Memory B cell (primary cell): ENCODE measurements around the gene HSD17B3.
"Not testable (repeated sequence)": the region's sequence is repeated elsewhere in the genome, so short reads cannot be mapped to it uniquely, and the experiment has no call there.

Experiments used
- ATAC-seq: fragments of 150-1000 bp; cut with Tn5 transposase; 2 replicates; pipeline ENCODE4 v1.10.0; 2021; ENCODE audit warnings: low read depth, mild to moderate bottlenecking, moderate library complexity
- DNase-seq, 2 donors: peaks; one replicate each; pipeline ENCODE4 v3.0.0; 2022; ENCODE audit warnings: low spot score in 2 of 2
- H3K27ac Mint-ChIP-seq: one replicate; pipeline ENCODE4 v1.8.0; 2022; ENCODE audit warnings: mild to moderate bottlenecking, moderate library complexity, mixed read lengths
- H3K27me3 Mint-ChIP-seq: one replicate; pipeline ENCODE4 v1.8.0; 2022; ENCODE audit warnings: mixed read lengths
- H3K36me3 Mint-ChIP-seq: one replicate; pipeline ENCODE4 v1.8.0; 2022; ENCODE audit warnings: mild to moderate bottlenecking, mixed read lengths
- H3K4me1 Mint-ChIP-seq: one replicate; pipeline ENCODE4 v1.8.0; 2022; ENCODE audit warnings: mixed read lengths
- H3K4me3 Mint-ChIP-seq: one replicate; pipeline ENCODE4 v1.8.0; 2022; ENCODE audit warnings: mild to moderate bottlenecking, moderate library complexity, mixed read lengths
- H3K9me3 Mint-ChIP-seq: one replicate; pipeline ENCODE4 v1.8.0; 2022; ENCODE audit warnings: mixed read lengths

Gene HSD17B3

DNA sequence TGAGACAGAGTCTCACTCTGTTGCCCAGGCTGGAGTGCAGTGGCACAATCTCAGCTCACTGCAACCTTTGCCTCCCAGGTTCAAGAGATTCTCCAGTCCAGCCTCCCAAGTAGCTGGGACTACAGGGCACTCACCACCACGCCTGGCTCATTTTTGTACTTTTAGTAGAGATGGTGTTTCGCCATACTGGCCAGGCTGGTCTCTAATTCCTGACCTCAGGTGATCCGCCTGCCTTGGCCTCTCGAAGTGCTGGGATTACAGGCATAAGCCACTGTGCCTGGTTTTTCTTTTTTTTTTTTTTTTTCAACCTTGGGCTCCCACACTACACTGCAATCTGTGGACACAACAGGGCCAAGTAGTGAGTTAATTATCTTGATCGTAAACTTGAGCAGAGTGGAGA, 20.8 kb upstream of the HSD17B3 start:
- H3K4me3 Mint-ChIP-seq, H3K36me3 Mint-ChIP-seq, DNase-seq, H3K27me3 Mint-ChIP-seq, H3K9me3 Mint-ChIP-seq, ATAC-seq, H3K27ac Mint-ChIP-seq, H3K4me1 Mint-ChIP-seq: not testable (repeated sequence)

- not testable (repeated sequence) for ATAC-seq, H3K4me1 Mint-ChIP-seq, H3K27ac Mint-ChIP-seq, H3K4me3 Mint-ChIP-seq, H3K9me3 Mint-ChIP-seq, DNase-seq, H3K27me3 Mint-ChIP-seq, H3K36me3 Mint-ChIP-seq
Observed at GRCh38 chr9:96322210-96322609, 20.2 kb upstream of the HSD17B3 start.

DNA sequence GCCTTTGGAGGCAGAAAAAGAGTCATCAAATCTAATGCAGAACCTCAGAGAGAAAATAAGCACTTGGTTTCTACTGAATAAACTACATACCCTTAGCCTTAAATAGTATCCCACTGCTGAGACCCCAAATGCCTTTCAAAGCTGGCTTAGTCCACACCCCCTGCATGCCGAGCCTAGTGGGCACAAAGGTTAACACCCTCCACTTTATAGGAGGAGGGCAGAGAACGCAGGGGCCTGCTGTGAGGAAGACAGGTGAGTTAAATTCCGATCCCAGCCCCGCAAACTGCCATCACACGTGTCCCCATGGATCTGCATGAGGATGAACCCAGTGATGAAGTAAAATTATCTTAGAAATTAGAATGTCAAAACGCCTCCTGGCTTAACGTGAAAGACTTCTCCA, 19.5 kb upstream of the HSD17B3 start:
- H3K27ac Mint-ChIP-seq: no peak overlapping the region
- no peak for ATAC-seq
- H3K36me3 Mint-ChIP-seq: no peaks in the 10 kb centered on the region
- DNase-seq: no peak
- H3K27me3 Mint-ChIP-seq: no peaks in the 10 kb centered on the region
- H3K4me1 Mint-ChIP-seq: peaks cover 2% of the 10 kb centered on the region
- H3K9me3 Mint-ChIP-seq: no peaks in the 10 kb centered on the region
- H3K4me3 Mint-ChIP-seq: no peak overlapping the region

DNA sequence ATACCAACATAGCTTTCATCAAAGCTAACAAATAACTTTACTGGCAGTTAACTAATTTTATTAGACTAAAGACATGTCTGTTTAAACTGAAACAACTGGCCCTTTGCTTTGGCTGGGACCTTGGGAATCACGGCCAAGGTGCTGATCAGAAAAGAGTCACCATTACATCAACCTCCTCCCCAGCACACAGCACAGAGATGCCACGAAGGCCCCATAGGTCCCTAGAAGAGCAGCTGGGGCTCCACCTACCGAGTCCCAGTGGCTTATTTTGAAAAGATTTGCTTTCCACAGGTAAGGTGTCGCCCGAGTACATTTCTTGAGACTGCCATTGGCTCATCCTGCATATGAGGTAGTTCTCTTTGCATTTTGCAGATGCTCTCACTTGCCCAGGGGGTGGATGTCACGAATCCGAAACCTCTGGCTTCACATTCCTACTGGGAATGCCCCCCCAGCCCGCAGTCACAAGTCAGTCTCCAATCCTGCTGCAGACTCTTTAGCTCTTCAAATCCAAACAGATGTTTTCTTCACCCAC, 18.8 kb upstream of the HSD17B3 start:
- H3K4me1 Mint-ChIP-seq: peaks cover 2% of the 10 kb centered on the region
- H3K36me3 Mint-ChIP-seq: no peaks in the 10 kb centered on the region
- no peaks in the 10 kb centered on the region for H3K27me3 Mint-ChIP-seq
- no peaks in the 10 kb centered on the region for H3K9me3 Mint-ChIP-seq
- no peak overlapping the region for H3K4me3 Mint-ChIP-seq
- no peak for DNase-seq
- no peak for ATAC-seq
- H3K27ac Mint-ChIP-seq: no peak overlapping the region

- H3K4me3 Mint-ChIP-seq: no peak overlapping the region
- no peak for DNase-seq
- H3K36me3 Mint-ChIP-seq: no peaks in the 10 kb centered on the region
- H3K4me1 Mint-ChIP-seq: peaks cover 2% of the 10 kb centered on the region
- H3K27me3 Mint-ChIP-seq: no peaks in the 10 kb centered on the region
- ATAC-seq: no peak
- H3K9me3 Mint-ChIP-seq: no peaks in the 10 kb centered on the region
- no peak overlapping the region for H3K27ac Mint-ChIP-seq
Observed at GRCh38 chr9:96318921-96319565, 17.1 kb upstream of the HSD17B3 start.

GRCh38 chr9:96317335-96317980, 15.5 kb upstream of the HSD17B3 start:
- H3K36me3 Mint-ChIP-seq: peaks cover 3% of the 10 kb centered on the region
- no peak overlapping the region for H3K4me3 Mint-ChIP-seq
- H3K27ac Mint-ChIP-seq: no peak overlapping the region
- DNase-seq (peak; percentile 24 to 42), ATAC-seq (peak; percentile 62)
- peaks cover 2% of the 10 kb centered on the region for H3K4me1 Mint-ChIP-seq
- H3K9me3 Mint-ChIP-seq: no peaks in the 10 kb centered on the region
- H3K27me3 Mint-ChIP-seq: no peaks in the 10 kb centered on the region

- Mint-ChIP-seq H3K4me3 (no peak overlapping the region), H3K4me1 (no peaks in the 10 kb centered on the region), H3K27me3 (peaks cover 1% of the 10 kb centered on the region), H3K27ac (no peak overlapping the region), H3K9me3 (peaks cover 8% of the 10 kb centered on the region), H3K36me3 (peaks cover 4% of the 10 kb centered on the region)
- no peak for ATAC-seq
- no peak for DNase-seq
Observed at GRCh38 chr9:96309850-96310249, 7.9 kb upstream of the HSD17B3 start.

GRCh38 chr9:96306958-96307357, 5.0 kb upstream of the HSD17B3 start:
- H3K4me1 Mint-ChIP-seq, H3K27me3 Mint-ChIP-seq, H3K4me3 Mint-ChIP-seq, H3K36me3 Mint-ChIP-seq, H3K27ac Mint-ChIP-seq, DNase-seq, ATAC-seq: not testable (repeated sequence)
- peaks cover 10% of the 10 kb centered on the region for H3K9me3 Mint-ChIP-seq

GRCh38 chr9:96305171-96305570, 3.2 kb upstream of the HSD17B3 start:
- DNase-seq: no peak
- no peak for ATAC-seq
- Mint-ChIP-seq H3K4me3 (no peak overlapping the region), H3K27ac (no peak overlapping the region), H3K27me3 (peaks cover 1% of the 10 kb centered on the region), H3K9me3 (peaks cover 5% of the 10 kb centered on the region), H3K4me1 (no peaks in the 10 kb centered on the region), H3K36me3 (peaks cover 2% of the 10 kb centered on the region)

DNA sequence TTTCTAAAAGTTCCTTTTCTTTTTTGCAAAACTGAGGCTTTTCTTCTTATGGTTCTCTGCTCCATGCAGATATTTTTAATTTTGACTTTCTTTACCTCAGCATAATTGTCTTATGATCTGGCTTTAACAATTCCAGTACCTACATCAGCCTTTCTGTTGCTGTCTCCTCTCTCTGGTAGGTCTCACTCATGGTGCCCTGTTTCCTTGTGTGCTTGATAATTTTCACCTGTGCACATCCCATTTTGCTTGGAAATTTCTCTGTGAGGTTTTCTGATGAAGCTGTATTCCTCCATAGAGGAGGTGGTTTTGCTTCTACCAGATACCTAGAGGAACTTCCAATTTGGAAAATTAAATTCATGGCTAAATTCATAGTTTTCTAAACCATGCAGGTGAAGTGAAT, 2.3 kb upstream of the HSD17B3 start:
- no peaks in the 10 kb centered on the region for H3K4me1 Mint-ChIP-seq
- no peak overlapping the region for H3K27ac Mint-ChIP-seq
- ATAC-seq: no peak
- peaks cover 5% of the 10 kb centered on the region for H3K9me3 Mint-ChIP-seq
- H3K4me3 Mint-ChIP-seq: no peak overlapping the region
- no peak for DNase-seq
- H3K36me3 Mint-ChIP-seq: peaks cover 2% of the 10 kb centered on the region
- peaks cover 1% of the 10 kb centered on the region for H3K27me3 Mint-ChIP-seq

GRCh38 chr9:96299823-96300222, 2.2 kb downstream of the HSD17B3 start:
- peaks cover 5% of the 10 kb centered on the region for H3K27me3 Mint-ChIP-seq
- no peak overlapping the region for H3K27ac Mint-ChIP-seq
- ATAC-seq: no peak
- H3K4me3 Mint-ChIP-seq: no peak overlapping the region
- H3K4me1 Mint-ChIP-seq: no peaks in the 10 kb centered on the region
- H3K36me3 Mint-ChIP-seq: peaks cover 4% of the 10 kb centered on the region
- DNase-seq: no peak
- peaks cover 6% of the 10 kb centered on the region for H3K9me3 Mint-ChIP-seq

DNA sequence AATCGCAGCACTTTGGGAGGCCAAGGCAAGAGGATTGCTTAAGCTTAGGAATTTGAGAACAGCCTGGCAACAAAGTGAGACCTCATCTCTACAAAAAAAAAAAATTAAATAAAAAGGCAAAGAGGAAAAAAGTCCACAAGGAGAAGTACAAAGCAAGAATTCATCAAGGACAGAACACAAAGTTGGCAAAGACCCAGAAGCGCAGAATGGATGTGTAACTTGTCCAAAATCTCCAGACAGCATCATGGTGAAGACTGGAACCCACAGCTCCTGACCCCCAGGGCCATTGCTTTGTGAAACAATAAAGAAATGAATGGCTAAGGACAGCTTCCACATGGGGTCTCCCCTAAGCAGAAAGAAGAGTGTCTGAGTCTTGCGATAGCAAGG, 7.8 kb downstream of the HSD17B3 start:
- ATAC-seq: no peak
- no peak overlapping the region for H3K27ac Mint-ChIP-seq

GRCh38 chr9:96293498-96294158, 8.3 kb downstream of the HSD17B3 start:
- H3K4me1 Mint-ChIP-seq: no peaks in the 10 kb centered on the region
- no peak overlapping the region for H3K4me3 Mint-ChIP-seq
- ATAC-seq: no peak
- no peak overlapping the region for H3K27ac Mint-ChIP-seq
- DNase-seq: no peak
- H3K27me3 Mint-ChIP-seq: peaks cover 7% of the 10 kb centered on the region
- H3K9me3 Mint-ChIP-seq: peaks cover 4% of the 10 kb centered on the region
- peaks cover 2% of the 10 kb centered on the region for H3K36me3 Mint-ChIP-seq

More for the DNA sequence above, 7.8 kb downstream of the HSD17B3 start:
- Mint-ChIP-seq H3K27me3 (peaks cover 7% of the 10 kb centered on the region), H3K36me3 (peaks cover 2% of the 10 kb centered on the region), H3K4me3 (no peak overlapping the region), H3K9me3 (peaks cover 4% of the 10 kb centered on the region), H3K4me1 (no peaks in the 10 kb centered on the region)
- DNase-seq: no peak

DNA sequence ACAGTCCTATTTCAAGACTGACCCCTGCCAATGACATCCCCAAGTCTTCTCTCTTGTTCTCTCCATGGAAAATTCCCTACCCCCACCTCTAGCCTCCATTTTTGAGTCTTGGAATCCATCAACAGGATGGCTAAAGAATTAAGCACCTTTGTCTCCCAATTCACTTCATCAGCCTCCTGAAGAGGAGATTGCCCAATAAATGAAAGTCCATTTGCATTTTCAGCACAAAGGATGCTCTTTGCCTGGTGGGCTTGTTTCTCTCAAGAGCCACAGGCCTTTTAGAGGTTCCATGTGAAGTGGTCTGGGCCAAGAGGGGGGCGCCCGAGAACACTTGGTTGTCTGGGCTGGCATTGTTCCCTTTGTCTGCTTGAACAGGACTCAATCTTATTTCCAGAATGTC, 12.6 kb downstream of the HSD17B3 start:
- Mint-ChIP-seq H3K4me3 (no peak overlapping the region), H3K27me3 (peaks cover 2% of the 10 kb centered on the region), H3K9me3 (peaks cover 3% of the 10 kb centered on the region), H3K36me3 (no peaks in the 10 kb centered on the region), H3K27ac (no peak overlapping the region), H3K4me1 (no peaks in the 10 kb centered on the region)
- no peak for DNase-seq
- ATAC-seq: no peak
